Adrenal gland (tissue), 19 donors: ENCODE results near the gene GRIA1. TPM values are rescaled to one million over a fixed set of nuclear protein-coding genes. Genes with fewer than 3 reads are reported as not detected.

Source experiments
- DNase-seq, 7 donors: peaks; one replicate each; pipeline ENCODE4 v3.0.0-alpha.2; 2019 to 2020
- H3K27ac ChIP-seq, 5 donors: fragments of 200-600 bp; sonication (generic) in 4 of 5; 1 replicate in 3 of 5; 2 replicates in 2 of 5; pipeline versions ENCODE4 v1.5.1 to v1.8.0; 2016 to 2020; ENCODE audit warnings: mild to moderate bottlenecking in 1 of 5
- H3K27me3 ChIP-seq: fragments of 200-600 bp; 2 replicates; pipeline ENCODE4 v1.8.0; 2021
- H3K36me3 ChIP-seq, 2 donors: fragments of 200-600 bp; replicated peaks in 1 of 2; 1 replicate in 1 of 2; 2 replicates in 1 of 2; pipeline versions ENCODE4 v1.5.1 to v1.8.0; 2018 to 2022
- H3K4me1 ChIP-seq, 2 donors: fragments of 200-600 bp; replicated peaks in 1 of 2; 1 replicate in 1 of 2; 2 replicates in 1 of 2; pipeline versions ENCODE4 v1.5.1 to v1.8.0; 2018 to 2021
- H3K4me3 ChIP-seq, 4 donors: fragments of 200-600 bp; sonication (generic) in 3 of 4; one replicate each; pipeline ENCODE4 v1.5.1; 2016 to 2018
- H3K9me3 ChIP-seq, 3 donors: fragments of 200-600 bp; sonication (generic) in 1 of 3; replicated peaks in 1 of 3; 1 replicate in 2 of 3; 2 replicates in 1 of 3; pipeline versions ENCODE4 v1.5.1 to v1.8.0; 2016 to 2021
- CTCF ChIP-seq, 6 experiments: fragments of 450-650 bp in 4 of 6; fragments of 200-600 bp in 2 of 6; sonication (generic) in 1 of 6; IDR thresholded peaks; 1 replicate in 5 of 6; 2 replicates in 1 of 6; pipeline versions ENCODE4 v1.5.1 to v1.8.0; 2016 to 2021; ENCODE audit warnings: antibody characterized with exemption in 6 of 6, mild to moderate bottlenecking in 2 of 6, moderate library complexity in 1 of 6
- POLR2A ChIP-seq, 2 donors: fragments of 450-650 bp; IDR thresholded peaks; one replicate each; pipeline ENCODE4 v1.6.1; 2017; ENCODE audit warnings: antibody characterized with exemption in 2 of 2, mild to moderate bottlenecking in 2 of 2, moderate library complexity in 1 of 2
- WGBS, 4 donors: extraction: QIAGEN DNeasy Blood & Tissue Kit in 2 of 4; methylation state at CpG; one replicate each; pipeline versions ENCODE4 v1.1.5 to v1.1.7; 2013 to 2017; 5-methylcytosine and 5-hydroxymethylcytosine counted together
- intact Hi-C, 2 donors: fragments of 100-400 bp; cut with DNase I; formaldehyde crosslinking; loops; one replicate each; pipeline versions ENCODE4 v1.14.1 to v1.15.0; 2022 to 2023
- long read RNA-seq, 10 donors: library from polyadenylated mRNA in 3 of 10; unstranded in 2 of 10; stranded (forward) in 1 of 10; transcript quantifications; one replicate each; pipeline ENCODE4 v2.0.0 and lab custom pipeline, GENCODE V29; 2021 to 2026
- polyA plus RNA-seq, 3 donors: library from polyadenylated mRNA; stranded (reverse); fragments of 200-250 nt in 2 of 3; fragments of 350-450 nt in 1 of 3; fragmentation: Illumina TruSeq in 1 of 3; extraction: RNeasy Lipid Tissue Mini Kit (QIAGEN cat#74804) in 1 of 3; gene quantifications; one replicate each; pipeline ENCODE4 v1.2.3, GENCODE V29; 2013 to 2014
- total RNA-seq, 9 donors: library from RNA; depleted of rRNA in 4 of 9; stranded (reverse); fragments of >200 nt in 4 of 9; fragments of 120-200 nt in 1 of 9; fragmentation: NEBNext Ultra II Directional in 1 of 9; extraction: Animal tissue kit (Norgen Biotek cat#: 25700) in 1 of 9; gene quantifications; one replicate each; pipeline versions ENCODE4 v1.1.0 to v1.2.4, GENCODE V29; 2013 to 2023
- donor health status: healthy with polysubstance abuse.
- donor health status: Bipolar disorder and iron deficiency.
- donor health status: DM: yes; HTN: yes; CAD: no.
- donor health status: DM: no; HTN: no; CAD: no.
- donor health status: DM: no; HTN: no; CAD: no.
- donor health status: DM: yes; HTN: yes; CAD: no.

GRIA1 gene
- 1 to 10 TPM in 4 of 9 donors, under 1 TPM in 5; 0.12 to 2.3 (median 0.88) TPM for total RNA-seq
- 1 to 10 TPM in 1 of 3 donors, under 1 TPM in 2; 0.27 to 1.1 (median 0.84) TPM for polyA plus RNA-seq
- long read RNA-seq, donor 1, result 0 reads
- long read RNA-seq, donor 2, result 0 reads
- long read RNA-seq, donor 3, result 0 reads
- long read RNA-seq, donor 4, result 0 reads
- long read RNA-seq, donor 5, result 0 reads
- long read RNA-seq, donor 6, partial matches to known transcripts, result 0 of 1 reads
- long read RNA-seq, donor 6, other reads (novel, unspliced or antisense), result 1 of 1 reads
- long read RNA-seq, donor 7, result 0 reads
- long read RNA-seq, donor 8, result 0 reads
- long read RNA-seq, donor 9, result 0 reads
- long read RNA-seq, donor 10, result 0 reads

- Histone ChIP-seq H3K9me3 (no peaks in the 10 kb centered on the region), H3K27ac (no peak within 1 kb of the TSS), H3K4me3 (no peak within 1 kb of the TSS), H3K4me1 (no peaks in the 10 kb centered on the region), H3K27me3 (no peaks in the 10 kb centered on the region), H3K36me3 (no peaks in the 10 kb centered on the region)
- no peak for DNase-seq
- intact Hi-C loops, result loop anchor here (5.0 to 10.0 kb wide), 3 partner anchors 222 to 474 kb away; no protein-coding TSS in a partner anchor
- TF ChIP-seq CTCF (IDR thresholded peaks at IDR 0.05) (no peak), POLR2A (IDR thresholded peaks at IDR 0.05) (no peak)
- 8 to 15% (median 13%) methylated on average over 19 to 20 of the region's 20 CpGs for WGBS, 4 donors
Observed at GRCh38 chr5:153490118-153491037, at the start of gene GRIA1. GRIA1 (plus strand) TSS chr5:153490670.

- no peaks in the 10 kb centered on the region for H3K36me3 ChIP-seq
- no peaks in the 10 kb centered on the region for H3K27me3 ChIP-seq
- H3K4me3 ChIP-seq, result no peak overlapping the region
- intact Hi-C loops, result no loop called here
- H3K4me1 ChIP-seq, result peaks cover 0 to 3% of the 10 kb centered on the region in 2 donors
- TF ChIP-seq POLR2A (IDR thresholded peaks at IDR 0.05) (no peak), CTCF (IDR thresholded peaks at IDR 0.05) (no peak)
- no peaks in the 10 kb centered on the region for H3K9me3 ChIP-seq
- peak; percentile 14 to 55 (median 28) for DNase-seq
- WGBS, 4 donors, result 23 to 31% (median 25%) methylated on average over 9 of the region's 9 CpGs
- no peak overlapping the region for H3K27ac ChIP-seq
Observed at GRCh38 chr5:153445875-153446579, 44.4 kb upstream of the GRIA1 start.

- Histone ChIP-seq H3K4me3 (no peak overlapping the region), H3K4me1 (peaks cover 0 to 3% of the 10 kb centered on the region in 2 donors), H3K27me3 (no peaks in the 10 kb centered on the region), H3K9me3 (no peaks in the 10 kb centered on the region), H3K36me3 (no peaks in the 10 kb centered on the region), H3K27ac (no peak overlapping the region)
- TF ChIP-seq CTCF (IDR thresholded peaks at IDR 0.05) (no peak), POLR2A (IDR thresholded peaks at IDR 0.05) (no peak)
- no peak for DNase-seq
- intact Hi-C loops, result no loop called here
- 83 to 88% (median 86%) methylated on average over 8 of the region's 8 CpGs for WGBS, 4 donors
Observed at GRCh38 chr5:153447534-153447933, 42.9 kb upstream of the GRIA1 start.

GRCh38 chr5:153456354-153456753 is 34.1 kb upstream of the GRIA1 start:
- Histone ChIP-seq H3K36me3 (no peaks in the 10 kb centered on the region), H3K27ac (no peak overlapping the region), H3K4me1 (no peaks in the 10 kb centered on the region), H3K9me3 (no peaks in the 10 kb centered on the region), H3K4me3 (no peak overlapping the region), H3K27me3 (no peaks in the 10 kb centered on the region)
- WGBS, 4 donors, result 47 to 64% (median 53%) methylated on average over 2 of the region's 2 CpGs
- intact Hi-C loops, result no loop called here
- no peak for DNase-seq
- no peak for TF ChIP-seq CTCF (IDR thresholded peaks at IDR 0.05)
- TF ChIP-seq POLR2A (IDR thresholded peaks at IDR 0.05), result no peak
